OCI-M1 (cell line): ENCODE measurements around the gene CRYBG3.

Source experiments
- DNase-seq: peaks from one replicate; lab custom pipeline; 2025; lab: John Stamatoyannopoulos, UW

CRYBG3 gene

DNA sequence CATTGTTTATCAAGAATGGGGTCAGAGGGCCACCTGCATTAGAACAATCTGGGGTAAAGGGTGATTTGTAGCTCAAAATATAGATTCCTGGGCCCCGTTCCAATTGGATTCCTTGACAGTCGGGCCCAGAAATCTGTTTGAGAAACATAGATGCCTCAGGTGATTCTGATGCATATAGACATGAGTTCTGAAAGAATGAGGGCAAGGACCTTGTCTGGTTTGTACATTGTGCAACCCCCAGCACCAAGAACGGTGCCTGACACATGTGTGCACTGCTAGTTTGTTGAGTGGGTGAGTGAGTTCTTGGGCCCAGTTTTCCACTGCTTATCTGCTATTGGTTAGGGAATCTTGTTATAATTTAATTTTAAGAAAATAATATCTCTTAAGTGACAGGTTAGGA, 16.6 kb downstream of the CRYBG3 start:
- no peak for DNase-seq

DNA sequence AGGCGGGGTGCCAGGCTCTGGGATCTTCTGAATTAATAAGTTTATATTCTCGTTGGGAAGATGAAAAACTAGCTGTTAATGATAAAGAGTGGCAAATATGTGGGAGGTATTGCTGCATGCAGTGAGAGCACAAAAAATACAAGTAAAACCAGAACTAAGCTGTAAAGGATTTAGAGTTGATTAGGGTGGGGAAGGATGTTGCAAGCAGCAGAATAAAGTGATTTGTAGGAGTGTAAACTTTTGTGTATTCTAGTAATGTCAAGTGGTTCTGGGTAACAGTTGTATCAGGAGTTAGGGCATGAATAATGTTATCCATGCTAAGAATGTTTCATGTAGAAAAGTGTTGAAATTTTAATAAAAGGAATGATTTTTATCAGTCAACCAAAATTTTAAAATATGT, 18.1 kb downstream of the CRYBG3 start:
- no peak for DNase-seq

- DNase-seq = no peak
Measured at GRCh38 chr3:97841304-97841703, 19.5 kb downstream of the CRYBG3 start.

DNA sequence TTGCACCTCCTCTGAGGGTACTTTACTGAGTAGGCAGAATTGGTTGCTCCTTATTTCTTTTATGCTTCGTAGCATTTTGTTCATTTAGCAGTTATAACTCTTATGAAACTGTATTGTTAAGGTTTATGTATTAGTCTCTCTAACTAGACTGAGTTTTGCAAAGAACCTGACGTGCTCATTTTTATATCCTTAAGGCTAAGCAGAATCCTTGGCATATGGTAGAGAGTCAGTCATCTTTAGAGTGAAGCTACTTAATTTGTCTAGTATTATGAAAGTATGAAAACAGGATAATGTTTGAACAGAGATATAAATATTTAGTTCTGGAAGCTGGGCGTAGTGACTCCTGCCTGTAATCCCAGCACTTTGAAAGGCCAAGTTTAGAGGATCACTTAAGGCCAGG, 20.1 kb downstream of the CRYBG3 start:
- no peak for DNase-seq

- no peak for DNase-seq
Measured at GRCh38 chr3:97848779-97849178, 27.0 kb downstream of the CRYBG3 start.

- no peak for DNase-seq
Measured at GRCh38 chr3:97857401-97857800, 35.6 kb downstream of the CRYBG3 start.

GRCh38 chr3:97860364-97860763, 38.6 kb downstream of the CRYBG3 start:
- DNase-seq = no peak

- no peak for DNase-seq
Measured at GRCh38 chr3:97862582-97862981, 40.8 kb downstream of the CRYBG3 start.

- no peak for DNase-seq
Measured at GRCh38 chr3:97863031-97863430, 41.2 kb downstream of the CRYBG3 start.

GRCh38 chr3:97863775-97864174, 42.0 kb downstream of the CRYBG3 start:
- no peak for DNase-seq

DNA sequence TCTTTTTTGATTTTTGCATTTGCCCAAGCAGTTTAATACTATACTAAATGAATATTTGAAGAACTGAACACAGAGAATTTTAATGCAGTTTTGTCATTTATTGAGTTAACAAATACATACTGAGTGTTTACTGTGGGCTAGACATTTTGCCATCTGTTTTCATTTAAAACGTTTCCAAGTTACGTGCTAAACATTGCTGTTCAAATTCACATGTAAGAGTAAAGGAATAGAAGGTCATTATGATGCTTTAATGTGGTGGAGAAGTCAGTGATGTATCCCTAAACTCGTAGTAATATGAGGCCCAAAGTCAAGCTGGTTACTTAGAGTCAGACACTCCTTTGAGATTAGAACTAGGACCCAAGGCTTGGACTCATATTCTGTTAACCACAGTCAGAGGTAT, 49.4 kb downstream of the CRYBG3 start:
- DNase-seq = no peak

DNA sequence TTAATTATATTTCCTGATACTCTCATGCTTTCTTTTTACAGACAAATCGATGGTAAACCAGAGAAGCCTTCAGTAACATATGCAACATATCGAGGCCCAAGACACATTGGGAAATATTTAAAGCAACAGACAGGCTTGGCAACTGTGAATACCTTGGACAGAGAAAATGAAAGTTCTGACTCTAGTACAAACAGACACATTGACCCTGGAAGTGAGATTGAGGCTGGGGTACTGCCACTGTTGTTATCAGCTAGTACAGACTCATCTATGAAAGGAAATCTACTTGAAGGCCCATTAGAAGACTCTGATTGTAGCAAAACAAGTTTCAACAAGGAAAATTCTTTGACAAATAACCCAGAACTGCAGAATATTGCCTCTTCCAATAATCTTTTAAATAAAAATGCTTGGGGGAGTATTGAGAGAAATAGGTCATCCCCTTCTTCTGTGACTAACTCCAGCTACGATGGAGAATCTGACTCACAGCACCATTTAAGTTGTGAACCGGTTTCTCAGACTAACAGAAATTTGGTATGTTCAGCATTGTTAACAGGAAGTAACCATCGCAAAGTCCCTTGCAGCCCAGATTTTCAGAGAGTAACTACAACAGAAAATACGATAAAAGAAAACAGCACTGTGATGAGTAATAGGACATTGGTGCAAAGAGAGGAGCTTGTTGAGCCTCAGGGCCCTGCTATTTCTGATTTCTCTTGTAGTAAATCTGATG, 50.2 kb downstream of the CRYBG3 start:
- no peak for DNase-seq

GRCh38 chr3:97872525-97873042, 50.8 kb downstream of the CRYBG3 start:
- DNase-seq = no peak

GRCh38 chr3:97880267-97880666, 58.5 kb downstream of the CRYBG3 start:
- DNase-seq = no peak

- DNase-seq = peak; percentile 64
Measured at GRCh38 chr3:97882975-97883598, 61.3 kb downstream of the CRYBG3 start.

DNA sequence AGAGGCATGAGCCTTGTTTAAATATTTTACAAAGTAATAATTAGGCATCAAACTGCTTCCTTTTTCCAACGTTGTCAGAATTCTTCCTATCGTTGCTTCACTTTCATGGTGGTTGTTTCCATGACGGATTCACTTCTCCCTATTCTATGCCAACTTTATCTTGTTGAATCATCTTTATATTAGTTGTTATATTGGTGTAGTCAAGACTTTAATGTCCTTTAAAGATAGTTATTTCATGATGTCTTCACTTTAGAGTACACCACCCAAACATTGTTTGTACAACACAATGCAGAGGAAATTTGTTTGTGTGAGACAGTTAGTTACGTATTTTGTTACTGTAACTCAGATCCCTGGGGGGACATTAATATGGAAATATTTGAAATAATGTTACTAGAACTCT, 61.9 kb downstream of the CRYBG3 start:
- DNase-seq = no peak

DNA sequence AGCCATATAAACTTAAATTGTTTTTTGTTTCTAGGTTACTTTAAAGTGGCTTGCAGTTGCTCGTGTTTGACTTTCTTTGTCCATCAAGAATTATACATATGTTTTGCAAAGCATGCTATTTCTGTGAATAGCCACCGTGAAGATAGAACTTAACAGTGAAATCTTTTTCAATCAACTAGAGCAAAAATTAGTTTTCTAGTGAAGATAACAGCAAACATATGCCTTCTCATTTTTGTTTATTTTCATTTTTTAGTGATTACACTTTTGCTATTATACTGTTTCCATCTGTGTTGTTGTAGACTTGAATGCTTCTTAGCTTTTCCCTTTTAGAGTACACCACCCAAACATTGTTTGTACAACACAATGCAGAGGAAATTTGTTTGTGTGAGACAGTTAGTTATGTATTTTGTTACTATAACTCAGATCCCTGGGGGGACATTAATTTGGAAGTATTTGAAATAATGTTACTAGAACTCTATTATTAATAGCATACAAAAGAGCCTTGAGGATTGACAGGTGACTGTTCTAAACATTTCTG, 62.8 kb downstream of the CRYBG3 start:
- no peak for DNase-seq

DNA sequence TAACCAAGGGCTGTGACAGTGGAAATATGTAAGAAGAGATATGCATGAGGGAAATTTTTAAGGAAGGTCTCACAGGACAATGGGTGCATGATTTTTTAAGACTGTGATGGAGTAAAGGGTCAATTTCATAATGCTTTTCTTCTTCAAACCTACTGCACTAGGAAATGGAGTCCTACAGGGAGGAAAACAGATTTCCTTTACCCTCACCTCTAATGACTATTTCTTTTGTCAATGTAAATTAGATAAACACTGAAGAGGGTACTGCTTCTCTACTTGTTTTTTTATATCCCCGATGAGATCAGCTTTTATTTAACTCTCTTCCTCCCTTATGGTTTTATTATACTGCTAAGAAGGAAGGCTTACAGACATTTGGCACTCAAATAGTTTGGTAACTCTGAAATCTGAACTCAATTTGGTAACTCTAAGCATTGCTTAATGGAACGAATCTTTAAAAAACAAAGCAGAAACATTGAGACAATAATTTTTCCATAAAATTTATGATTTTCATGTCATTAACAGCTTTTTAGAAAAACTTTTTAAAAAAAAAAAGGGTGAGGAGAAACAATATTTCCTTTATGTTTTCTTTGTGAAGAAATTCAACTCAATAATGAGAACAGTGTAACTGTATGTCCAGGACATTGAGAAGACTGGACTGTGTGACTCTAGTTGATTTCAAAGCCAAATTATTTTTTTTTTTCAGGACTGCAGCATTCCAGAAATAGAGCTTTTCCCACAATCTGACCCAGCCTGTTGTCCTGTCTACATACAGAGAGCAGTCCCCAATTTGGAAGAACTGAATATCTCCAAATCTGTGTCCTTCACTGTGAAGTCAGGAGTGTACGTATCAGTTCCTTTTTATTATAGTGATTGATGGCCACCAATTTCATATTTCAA, 64.4 kb downstream of the CRYBG3 start:
- DNase-seq = no peak

- no peak for DNase-seq
Measured at GRCh38 chr3:97889814-97890213, 68.0 kb downstream of the CRYBG3 start.

- DNase-seq = no peak
Measured at GRCh38 chr3:97892852-97893251, 71.0 kb downstream of the CRYBG3 start.

- DNase-seq = no peak
Measured at GRCh38 chr3:97895216-97895615, 73.4 kb downstream of the CRYBG3 start.

GRCh38 chr3:97896129-97896528, 74.3 kb downstream of the CRYBG3 start:
- no peak for DNase-seq
